ENCODE measurements around the gene XYLB.

The XYLB gene

GRCh38 chr3:38365469-38366062 lies 19.0 kb downstream of the XYLB start:
- DNase-seq = no peak

- no peak for DNase-seq
These were observed 19.5 kb downstream of the XYLB start for GRCh38 chr3:38366082-38366481.

- no peak for DNase-seq
These were observed 21.2 kb downstream of the XYLB start for GRCh38 chr3:38367779-38368178.

GRCh38 chr3:38368238-38368637 lies 21.7 kb downstream of the XYLB start:
- DNase-seq = no peak

GRCh38 chr3:38369186-38369585 lies 22.6 kb downstream of the XYLB start:
- no peak for DNase-seq

DNA sequence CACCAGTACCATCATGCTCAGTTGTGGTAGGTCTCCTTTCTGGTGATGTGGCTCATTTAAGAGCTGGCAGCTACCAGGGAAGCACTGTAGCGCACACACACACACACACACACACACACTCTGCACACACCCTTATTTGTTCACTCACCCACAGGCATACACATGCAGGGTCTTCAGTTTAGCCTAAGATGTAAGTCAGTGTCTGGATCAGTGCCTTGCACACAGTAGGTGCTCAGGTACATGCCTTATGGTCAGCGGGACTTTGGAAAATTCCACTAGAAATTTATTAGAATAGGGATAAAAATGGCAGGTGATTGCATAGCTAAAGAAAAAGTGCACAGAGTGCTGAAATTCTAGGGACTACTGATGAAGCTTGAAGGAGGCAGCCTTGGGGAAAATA lies 23.6 kb downstream of the XYLB start:
- DNase-seq = no peak

- no peak for DNase-seq
These were observed 24.3 kb downstream of the XYLB start for GRCh38 chr3:38370861-38371260.

GRCh38 chr3:38371541-38372213 lies 25.1 kb downstream of the XYLB start:
- no peak for DNase-seq

GRCh38 chr3:38372214-38372601 lies 25.6 kb downstream of the XYLB start:
- DNase-seq = no peak

DNA sequence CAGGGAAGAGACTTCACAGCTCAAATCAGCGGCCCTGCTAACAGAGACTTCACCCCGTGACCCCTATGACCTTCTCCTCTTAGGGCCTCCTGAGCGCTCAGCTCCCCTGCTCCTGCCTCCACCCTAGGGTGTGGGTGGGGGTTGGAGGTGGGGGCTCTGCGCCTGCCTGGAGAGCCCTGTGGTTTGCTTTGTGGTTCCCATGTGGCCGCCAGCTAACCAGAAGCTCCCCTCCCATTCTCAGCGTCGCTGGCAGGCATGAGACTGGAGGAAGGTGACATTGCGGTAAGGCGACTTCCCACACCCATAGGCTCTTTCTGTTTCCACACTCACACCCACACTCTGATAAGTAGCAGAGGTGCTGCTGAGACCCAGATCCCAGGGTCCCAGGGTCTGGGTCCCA lies 27.6 kb downstream of the XYLB start:
- DNase-seq = no peak

DNA sequence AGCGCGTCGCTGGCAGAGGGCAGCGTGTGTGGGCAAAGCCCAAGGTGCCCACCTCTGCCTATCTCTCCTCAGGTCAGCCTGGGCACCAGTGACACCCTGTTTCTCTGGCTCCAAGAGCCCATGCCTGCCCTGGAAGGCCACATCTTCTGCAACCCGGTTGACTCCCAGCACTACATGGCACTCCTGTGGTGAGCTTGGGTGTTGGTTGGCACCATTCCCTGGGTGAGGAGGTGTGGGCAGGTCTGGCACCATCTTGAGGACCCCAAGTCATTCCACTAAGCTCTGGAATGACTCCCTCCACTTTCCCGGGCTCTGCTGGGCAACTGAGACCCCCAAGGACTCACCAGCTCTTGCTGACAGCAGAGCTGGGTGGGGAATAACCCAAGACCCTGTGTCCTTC lies 28.5 kb downstream of the XYLB start:
- DNase-seq = no peak

DNA sequence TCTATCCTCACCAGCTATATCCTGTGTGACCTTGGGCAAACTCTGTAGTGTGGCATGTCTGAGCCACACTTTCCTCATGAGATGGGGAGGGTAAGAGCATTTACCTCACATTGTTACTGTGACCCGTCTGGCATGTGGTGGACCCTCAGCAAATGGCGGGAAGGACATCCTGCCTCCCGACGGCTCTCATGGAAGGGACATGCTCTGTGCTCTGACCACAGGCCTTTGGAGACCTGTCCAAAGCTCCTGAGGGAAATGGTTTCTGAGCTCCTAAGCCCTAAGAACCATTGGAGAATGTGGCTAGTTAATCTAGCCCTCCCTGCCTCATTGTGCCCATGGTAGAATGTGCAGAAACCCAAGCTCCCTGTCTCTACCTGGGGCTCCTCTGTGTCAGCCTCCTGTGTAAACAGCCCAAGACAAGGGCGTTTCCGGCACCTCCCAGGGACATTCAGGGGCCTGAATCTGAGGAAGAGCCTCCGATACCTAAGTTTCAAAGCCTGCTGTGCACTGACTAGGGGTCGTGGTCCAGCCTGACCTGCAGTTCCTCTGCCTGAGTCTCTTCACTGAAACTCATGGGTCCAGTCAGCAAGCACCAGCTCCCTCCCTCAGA lies 29.0 kb downstream of the XYLB start:
- DNase-seq = no peak

GRCh38 chr3:38376098-38376816 lies 29.7 kb downstream of the XYLB start:
- DNase-seq = no peak

GRCh38 chr3:38379201-38379770 lies 32.7 kb downstream of the XYLB start:
- DNase-seq = no peak

DNA sequence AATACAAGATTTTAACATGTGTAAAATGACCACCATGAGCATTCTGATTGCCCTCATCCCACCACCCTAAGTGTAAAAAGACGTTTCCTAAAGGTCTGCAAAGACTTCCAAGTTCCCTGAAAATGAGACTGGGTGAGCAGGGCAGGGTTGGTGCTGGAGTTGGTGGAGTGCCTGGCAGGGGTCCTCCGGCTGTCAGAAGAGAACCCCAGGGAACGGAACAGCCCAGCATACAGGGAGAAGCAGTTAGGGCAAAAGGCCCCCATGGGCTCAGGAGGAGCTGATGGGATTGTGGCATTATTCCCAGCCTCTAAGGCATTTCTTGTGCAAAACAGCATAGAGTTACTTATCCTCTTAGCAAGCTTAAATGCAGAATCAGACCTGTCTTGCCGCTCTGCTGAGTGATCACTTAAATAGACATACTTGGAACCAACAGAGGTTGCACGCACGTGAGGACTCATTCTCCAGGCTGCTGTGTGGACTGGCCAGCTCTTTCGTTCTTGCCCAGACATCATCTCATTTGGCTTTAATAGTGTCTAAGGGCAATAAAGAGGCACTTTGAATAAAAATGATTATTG lies 36.0 kb downstream of the XYLB start:
- no peak for DNase-seq

DNA sequence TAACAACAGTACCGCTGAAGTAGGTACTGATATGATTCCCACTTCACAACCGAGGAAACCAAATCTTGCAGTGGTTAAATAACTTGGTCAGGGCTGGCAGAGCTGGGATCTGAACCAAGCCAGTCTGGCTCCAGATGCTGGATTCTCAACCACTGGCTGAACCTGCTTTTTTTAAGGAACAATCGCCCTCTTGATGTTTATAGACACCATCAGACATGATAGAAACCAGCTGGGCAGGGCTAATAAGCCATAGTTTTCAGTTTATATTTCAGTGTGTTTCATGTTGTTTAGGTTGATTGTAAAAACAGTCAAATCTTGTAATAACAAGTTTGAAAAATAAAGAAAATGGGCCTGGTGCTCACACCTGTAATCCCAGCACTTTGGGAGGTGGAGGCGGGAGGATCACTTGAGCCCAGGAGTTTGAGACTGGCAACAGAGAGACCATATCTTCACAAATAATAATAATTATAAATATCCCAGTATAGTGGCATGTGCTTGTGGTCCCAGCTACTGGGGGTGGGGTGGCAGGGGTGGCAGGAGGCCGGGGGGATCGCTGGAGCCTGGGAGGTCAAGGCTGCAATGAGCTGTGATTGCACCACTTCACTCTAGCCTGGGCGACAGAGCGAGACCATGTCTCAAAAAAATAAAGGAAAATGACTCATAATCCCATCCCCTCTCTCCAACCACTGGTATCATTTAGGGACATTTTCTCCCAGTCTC lies 36.7 kb downstream of the XYLB start:
- DNase-seq = no peak

GRCh38 chr3:38386992-38387750 lies 40.6 kb downstream of the XYLB start:
- no peak for DNase-seq

DNA sequence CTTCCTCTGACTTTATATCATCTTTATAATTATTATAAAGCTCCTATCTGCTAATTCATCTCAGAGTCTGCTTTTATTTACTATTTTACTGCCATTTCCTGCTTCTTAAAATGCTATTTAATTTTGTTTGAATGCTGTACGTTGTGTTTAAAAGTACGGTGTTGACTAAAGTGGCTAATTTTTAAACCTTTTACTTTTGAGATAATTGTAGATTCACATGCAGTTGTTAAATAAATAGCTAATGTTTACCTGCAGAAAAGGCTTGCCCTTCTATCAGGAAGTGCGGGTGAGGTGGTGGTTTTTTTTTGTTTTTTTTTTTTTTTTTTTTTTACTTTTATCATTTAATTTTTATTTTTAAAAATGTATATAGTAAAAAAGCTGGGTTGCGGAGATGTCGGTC lies 41.3 kb downstream of the XYLB start:
- no peak for DNase-seq

- no peak for DNase-seq
These were observed 46.1 kb downstream of the XYLB start for GRCh38 chr3:38392604-38393163.

DNA sequence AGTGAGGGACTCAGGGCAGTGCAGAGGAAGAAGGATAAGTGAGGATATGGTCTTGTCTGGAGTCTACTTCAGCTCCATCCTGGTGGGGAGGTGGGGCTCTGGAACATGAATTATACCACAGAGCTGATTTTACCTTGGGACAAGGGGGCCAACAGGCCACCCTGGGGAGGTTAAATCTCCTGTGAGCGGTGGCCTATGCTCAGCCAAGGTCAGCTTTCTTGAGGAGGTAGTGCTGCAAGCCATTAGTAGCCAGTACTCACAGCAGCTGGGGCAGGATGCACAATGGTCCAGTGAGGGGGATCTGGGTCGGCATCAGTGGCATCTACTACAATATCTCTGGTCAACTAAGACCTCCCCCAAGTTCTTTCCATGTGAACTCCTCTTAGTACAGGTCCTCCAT lies 49.7 kb downstream of the XYLB start:
- DNase-seq = no peak

GRCh38 chr3:38396861-38397260 lies 50.3 kb downstream of the XYLB start:
- DNase-seq = no peak

All from cerebellar nuclear complex (tissue), 1 donor.